HEK293T (cell line): ENCODE measurements around the gene DYNC1LI2.

Source experiments
- ARNT ChIP-seq: fragments of 450-650 bp; IDR thresholded peaks from 2 replicates; pipeline ENCODE4 v1.6.1; 2017; ENCODE audit warnings: mild to moderate bottlenecking
- BHLHE40 ChIP-seq: fragments of 450-650 bp; IDR thresholded peaks from 2 replicates; pipeline ENCODE4 v1.6.1; 2016; ENCODE audit warnings: mild to moderate bottlenecking, moderate library complexity, borderline replicate concordance
- FOXK2 ChIP-seq: fragments of 450-650 bp; IDR thresholded peaks from 2 replicates; pipeline ENCODE4 v1.6.1; 2016; ENCODE audit warnings: mild to moderate bottlenecking
- HDGF ChIP-seq: fragments of 450-650 bp; IDR thresholded peaks from 2 replicates; pipeline ENCODE4 v1.6.1; 2017; ENCODE audit warnings: antibody characterized with exemption, borderline replicate concordance
- LEF1 ChIP-seq: fragments of 450-650 bp; IDR thresholded peaks from 2 replicates; pipeline ENCODE4 v1.6.1; 2017; ENCODE audit warnings: mild to moderate bottlenecking, borderline replicate concordance
- NFRKB ChIP-seq: fragments of 450-650 bp; IDR thresholded peaks from 2 replicates; pipeline ENCODE4 v1.6.1; 2016; ENCODE audit warnings: mild to moderate bottlenecking, moderate library complexity
- SP1 ChIP-seq: fragments of 450-650 bp; IDR thresholded peaks from 2 replicates; pipeline ENCODE4 v1.6.1; 2017
- SUZ12 ChIP-seq: fragments of 450-650 bp; IDR thresholded peaks from 2 replicates; pipeline ENCODE4 v1.6.1; 2016; ENCODE audit warnings: mild to moderate bottlenecking
- ZNF384 ChIP-seq: fragments of 450-650 bp; IDR thresholded peaks from 2 replicates; pipeline ENCODE4 v1.6.1; 2016
- TF ChIP-seq, protein P1 (sequence below): fragments of 450-650 bp; IDR thresholded peaks from 2 replicates; pipeline ENCODE4 v1.6.1; 2016

- TF ChIP-seq SUZ12, result no peak
- no peak for TF ChIP-seq HDGF
- no peak for TF ChIP-seq ZNF384
- TF ChIP-seq LEF1, result no peak
- no peak for TF ChIP-seq NFRKB
- no peak for TF ChIP-seq BHLHE40
- TF ChIP-seq ARNT, result no peak
- TF ChIP-seq SP1, result no peak
- no peak for TF ChIP-seq FOXK2
- TF ChIP-seq, protein P1, sequence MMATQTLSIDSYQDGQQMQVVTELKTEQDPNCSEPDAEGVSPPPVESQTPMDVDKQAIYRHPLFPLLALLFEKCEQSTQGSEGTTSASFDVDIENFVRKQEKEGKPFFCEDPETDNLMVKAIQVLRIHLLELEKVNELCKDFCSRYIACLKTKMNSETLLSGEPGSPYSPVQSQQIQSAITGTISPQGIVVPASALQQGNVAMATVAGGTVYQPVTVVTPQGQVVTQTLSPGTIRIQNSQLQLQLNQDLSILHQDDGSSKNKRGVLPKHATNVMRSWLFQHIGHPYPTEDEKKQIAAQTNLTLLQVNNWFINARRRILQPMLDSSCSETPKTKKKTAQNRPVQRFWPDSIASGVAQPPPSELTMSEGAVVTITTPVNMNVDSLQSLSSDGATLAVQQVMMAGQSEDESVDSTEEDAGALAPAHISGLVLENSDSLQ, result no peak
Observed at GRCh38 chr16:66798161-66798560, 46.8 kb upstream of the DYNC1LI2 start.
